NCI-H2196 (cell line): Measurements from ENCODE around the gene PPP1R3A.
"Not testable (repeated sequence)": the region's sequence is repeated elsewhere in the genome, so short reads cannot be mapped to it uniquely, and the experiment has no call there.

Source experiments
- DNase-seq: peaks from one replicate; lab custom pipeline; 2025; ENCODE audit not compliant: unreplicated experiment; lab: John Stamatoyannopoulos, UW

PPP1R3A gene

GRCh38 chr7:113918946-113919345, at the start of gene PPP1R3A:
PPP1R3A (minus strand) TSS chr7:113919009; CDS start chr7:113918996, 13 bp downstream.
- DNase-seq, result no peak

GRCh38 chr7:113963356-113963755, 44.5 kb upstream of the PPP1R3A start:
- no peak for DNase-seq

DNA sequence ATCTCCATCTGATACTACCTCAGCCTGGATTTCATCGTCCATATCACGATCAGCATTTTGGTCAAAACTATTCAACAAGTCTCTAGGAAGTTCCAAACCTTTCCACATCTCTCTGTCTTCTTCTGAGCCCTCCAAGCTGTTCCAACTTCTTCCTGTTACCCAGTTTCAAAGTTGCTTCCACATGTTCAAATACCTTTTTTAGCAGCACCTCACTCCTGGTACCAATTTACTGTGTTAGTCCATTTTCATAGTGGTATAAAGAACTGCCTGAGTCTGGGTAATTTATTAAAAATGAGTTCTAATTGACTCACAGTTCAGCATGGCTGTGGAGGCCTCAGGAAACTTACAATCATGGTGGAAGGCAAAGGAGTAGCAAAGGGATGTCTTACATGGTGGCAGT, 41.1 kb upstream of the PPP1R3A start:
- DNase-seq, result no peak

GRCh38 chr7:113955157-113955556, 36.3 kb upstream of the PPP1R3A start:
- DNase-seq, result no peak

DNA sequence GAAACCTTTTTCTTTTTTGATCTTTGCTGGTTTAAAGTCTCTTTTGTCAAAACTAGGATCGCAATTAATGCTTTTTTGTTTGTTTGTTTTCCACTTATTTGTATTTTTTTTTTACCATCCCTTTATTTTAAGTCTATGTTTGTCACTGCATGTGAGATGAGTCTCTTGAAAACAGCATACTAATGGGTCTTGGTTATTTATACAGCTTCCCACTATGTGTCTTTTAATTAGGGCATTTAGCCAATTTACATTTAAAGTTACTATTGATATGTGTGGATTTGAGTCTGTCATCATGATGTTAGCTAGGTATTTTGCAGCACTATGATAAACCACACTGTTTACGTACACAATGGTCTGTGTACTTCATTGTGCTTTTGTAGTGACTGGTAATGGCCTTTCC, 34.7 kb upstream of the PPP1R3A start:
- no peak for DNase-seq

- DNase-seq, result no peak
Measured at GRCh38 chr7:113945018-113945938, 26.5 kb upstream of the PPP1R3A start.

DNA sequence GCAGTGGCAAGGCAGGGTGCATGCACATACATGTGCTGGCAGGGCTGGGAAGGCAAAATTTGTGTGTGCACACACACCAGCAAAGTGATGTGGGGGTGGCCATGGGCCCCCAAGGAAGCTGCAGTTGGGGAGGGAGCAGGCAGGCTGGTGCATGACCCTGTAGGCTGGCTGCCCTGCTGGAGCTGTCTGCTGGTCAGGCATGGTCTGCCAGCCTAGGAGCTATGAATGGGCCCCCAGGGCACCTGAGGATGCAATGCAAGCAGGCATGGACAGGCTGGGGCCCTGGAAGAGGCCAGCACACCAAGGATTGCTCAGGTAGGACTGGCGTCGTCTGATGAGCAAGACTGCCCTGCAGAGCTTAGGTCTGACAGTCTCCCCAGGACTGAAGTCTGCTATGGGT, 18.2 kb upstream of the PPP1R3A start:
- no peak for DNase-seq

DNA sequence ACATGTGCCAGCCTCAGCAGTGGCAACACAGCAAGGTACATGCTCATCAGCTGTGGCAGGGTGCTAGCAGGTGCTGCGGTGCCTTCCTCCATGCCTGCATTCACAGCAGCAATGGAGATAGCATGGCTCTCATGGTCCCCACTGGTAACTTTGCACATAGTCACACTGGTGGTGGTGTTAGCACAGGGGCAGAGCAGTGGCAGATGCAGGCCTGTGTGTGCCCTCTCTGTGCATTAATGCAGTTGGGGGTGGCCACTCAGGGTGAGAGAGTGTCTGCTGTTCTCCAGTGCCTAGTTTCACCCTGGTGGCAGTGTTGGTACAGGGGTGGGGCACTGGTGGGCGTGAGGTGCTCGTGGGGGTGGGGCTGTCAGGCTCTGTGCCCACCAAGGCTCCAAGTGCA, 17.7 kb upstream of the PPP1R3A start:
- DNase-seq, result no peak

GRCh38 chr7:113929389-113929788, 10.6 kb upstream of the PPP1R3A start:
- DNase-seq, result not testable (repeated sequence)

DNA sequence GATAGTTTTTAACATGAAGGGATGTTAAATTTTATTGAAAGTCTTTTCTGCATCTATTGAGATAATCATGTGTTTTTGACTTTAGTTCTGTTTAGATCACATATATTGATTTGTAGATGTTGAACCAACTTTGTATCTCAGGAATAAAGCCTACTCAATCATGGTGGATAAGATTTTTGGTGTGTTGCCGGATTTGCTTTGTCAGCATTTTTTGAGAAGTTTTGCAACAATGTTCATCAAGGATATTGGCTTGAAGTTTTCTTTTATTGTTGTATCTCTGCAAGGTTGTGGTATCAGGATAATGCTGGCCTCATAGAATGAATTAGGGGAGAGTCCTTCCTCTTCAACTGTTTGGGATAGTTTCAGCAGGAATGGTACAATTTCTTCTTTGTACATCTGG, 9.3 kb upstream of the PPP1R3A start:
- no peak for DNase-seq

- DNase-seq, result no peak
Measured at GRCh38 chr7:113922049-113922448, 3.2 kb upstream of the PPP1R3A start.

GRCh38 chr7:113921363-113921762, 2.6 kb upstream of the PPP1R3A start:
- no peak for DNase-seq

DNA sequence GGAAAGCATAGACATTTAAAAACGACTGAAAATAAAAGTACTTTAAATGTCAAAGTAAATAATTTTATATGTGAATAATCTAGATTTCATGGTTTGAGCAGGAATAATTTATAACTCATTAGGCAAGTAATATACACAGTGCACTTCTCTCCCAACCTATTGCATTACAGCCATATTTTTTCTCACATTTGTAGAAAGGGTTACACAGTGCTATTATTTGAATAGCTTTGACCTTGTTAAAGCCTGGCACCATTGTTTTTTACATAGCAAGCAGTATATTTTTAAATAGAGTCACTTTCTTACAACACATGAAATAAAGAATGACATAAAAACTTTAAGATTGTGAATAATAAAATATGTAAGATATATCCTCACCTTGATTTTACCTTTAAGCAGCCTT, 969 bp downstream of the PPP1R3A start:
- DNase-seq, result no peak

DNA sequence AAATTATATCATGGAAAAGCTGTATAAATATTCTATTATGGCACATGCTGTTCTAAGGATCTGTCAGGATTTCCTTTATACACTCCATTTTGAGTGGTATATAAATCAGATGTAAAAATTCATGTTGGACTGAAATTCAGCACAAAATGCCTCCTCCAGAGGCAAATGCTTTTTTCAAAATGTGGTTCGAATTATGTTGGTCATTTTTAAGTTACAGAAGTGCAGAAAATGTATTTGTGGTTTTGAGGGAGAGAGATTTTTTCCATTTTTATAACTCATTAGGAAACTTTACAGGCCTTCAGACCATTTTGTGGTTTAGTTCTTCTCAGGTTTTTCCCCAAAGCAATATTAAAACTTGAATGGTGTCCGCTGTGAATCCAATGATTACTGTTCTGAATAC, 2.9 kb downstream of the PPP1R3A start:
- no peak for DNase-seq

- DNase-seq, result no peak
Measured at GRCh38 chr7:113912876-113913275, 5.9 kb downstream of the PPP1R3A start.

DNA sequence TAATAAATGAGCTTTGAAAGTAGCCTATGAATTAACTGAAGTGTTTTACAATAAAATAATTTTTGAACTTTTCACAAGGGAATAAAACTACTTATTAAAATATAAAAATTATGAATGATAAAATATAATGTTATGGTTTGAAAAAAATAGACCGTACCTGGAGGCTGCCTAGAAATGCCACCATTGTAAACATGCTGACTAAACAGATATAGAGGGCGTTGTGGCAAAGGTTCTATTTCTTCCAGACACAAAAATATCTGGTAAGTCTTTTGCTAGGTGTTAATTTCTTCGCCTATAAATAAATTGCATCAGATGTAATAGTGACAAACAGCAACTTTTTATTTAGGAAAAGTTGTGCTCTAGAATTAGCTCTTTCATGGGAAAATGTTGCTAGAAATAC, 11.2 kb downstream of the PPP1R3A start:
- DNase-seq, result no peak

- no peak for DNase-seq
Measured at GRCh38 chr7:113904521-113904920, 14.3 kb downstream of the PPP1R3A start.

DNA sequence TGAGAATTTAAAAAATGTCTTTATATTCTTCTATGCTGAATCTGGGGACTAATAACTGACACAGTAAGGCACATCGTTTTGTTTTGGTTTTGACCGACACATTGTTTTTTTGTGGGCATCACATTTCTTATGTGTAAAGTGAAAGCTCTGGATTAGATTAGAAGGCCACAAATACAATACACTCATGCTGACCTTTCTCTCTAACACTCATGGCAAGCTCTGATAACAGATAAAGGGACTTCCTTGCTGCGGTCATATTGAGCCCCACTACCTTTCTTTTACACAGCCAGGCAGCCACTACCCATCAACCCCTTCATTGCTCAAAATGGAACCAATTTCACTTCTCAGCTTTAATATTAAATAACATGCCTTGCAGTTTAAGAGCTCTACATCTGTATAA, 26.0 kb downstream of the PPP1R3A start:
- no peak for DNase-seq

GRCh38 chr7:113891828-113892227, 27.0 kb downstream of the PPP1R3A start:
- DNase-seq, result no peak

DNA sequence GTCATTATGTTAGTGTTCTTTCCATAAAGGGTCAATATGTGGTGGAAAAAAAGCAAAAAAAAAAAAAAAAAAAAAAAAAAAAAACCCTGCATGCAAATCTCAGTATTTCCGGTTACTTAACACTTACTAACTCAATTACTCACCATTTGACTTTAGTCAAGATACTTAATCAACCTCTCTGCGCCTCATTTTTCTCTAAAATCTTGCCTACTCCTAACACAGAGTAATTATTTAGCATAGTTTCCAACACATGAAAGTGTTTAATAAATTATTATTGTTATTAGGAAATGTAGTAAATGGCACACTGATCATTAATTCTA, 27.8 kb downstream of the PPP1R3A start:
- DNase-seq, result no peak

DNA sequence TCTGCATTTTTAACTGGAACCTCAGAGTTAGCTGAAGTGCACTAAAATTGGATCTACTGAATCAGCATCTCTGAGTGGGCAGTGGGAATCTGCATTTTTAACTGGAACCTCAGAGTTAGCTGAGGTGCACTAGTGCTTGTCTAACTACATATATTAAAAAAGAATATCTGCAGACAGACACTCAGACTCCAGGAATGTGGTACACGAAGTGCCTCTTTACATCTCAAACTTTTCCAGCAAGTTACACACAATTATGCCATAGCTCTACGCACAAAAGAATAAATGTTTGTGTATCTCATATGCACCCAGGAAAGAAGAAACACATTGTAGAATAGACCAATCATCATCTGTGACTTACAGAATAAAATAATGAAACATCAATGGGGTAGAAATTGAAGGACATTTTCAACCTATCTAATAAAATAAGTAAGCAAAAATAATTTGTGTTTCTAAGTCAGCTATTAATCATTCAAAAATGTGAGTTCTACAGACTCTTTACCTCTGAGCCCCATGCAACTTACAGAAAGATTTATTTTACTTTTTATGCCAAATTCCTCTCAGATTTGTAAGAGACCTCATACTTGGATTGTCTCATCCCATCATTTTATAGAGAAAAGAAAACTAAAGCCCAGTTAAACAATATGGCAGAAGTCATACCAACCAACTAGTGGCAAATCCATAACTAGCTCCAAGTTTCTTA, 28.3 kb downstream of the PPP1R3A start:
- DNase-seq, result no peak

GRCh38 chr7:113883096-113883495, 35.7 kb downstream of the PPP1R3A start:
- DNase-seq, result no peak
